IMR-90 (cell line): ENCODE data around the gene KCNIP3. TPM values are rescaled to one million over a fixed set of nuclear protein-coding genes. Genes with fewer than 3 reads are reported as not detected.

Experiments used
- ATAC-seq: fragments of 200-7000 bp; cut with Tn5 transposase; 2 replicates; pipeline ENCODE4 v1.9.1; 2020; ENCODE audit warnings: low read depth, mild to moderate bottlenecking, moderate library complexity
- BruUV-seq: library from RNA; stranded (reverse); fragments of 400-500 nt; replicated peaks from 2 replicates; lab custom pipeline; 2021; lab: Mats Ljungman, UMichigan
- CTCF ChIA-PET: fragments of 300-600 bp; formaldehyde crosslinking; extraction: SDS; loops from one replicate; lab custom pipeline; 2021; ENCODE audit warnings: antibody characterized with exemption; lab: Yijun Ruan, JAX
- POLR2A ChIA-PET: fragments of 300-600 bp; sonication (Branson Sonifier 250); formaldehyde crosslinking; loops from one replicate; lab custom pipeline; 2022; ENCODE audit warnings: antibody characterized with exemption; ENCODE audit not compliant: unreplicated experiment; lab: Charles Lee
- DNase-seq: peaks from one replicate; pipeline ENCODE4 v3.0.0; 2013
- H2AFZ ChIP-seq: replicated peaks from 2 replicates; pipeline ENCODE3; 2013; ENCODE audit warnings: low read length, mild to moderate bottlenecking; ENCODE audit not compliant: poor library complexity
- H2AK5ac ChIP-seq: 2 replicates; pipeline ENCODE4 v1.6.1; 2013; ENCODE audit warnings: low read depth, low read length, inconsistent platforms
- H2AK9ac ChIP-seq: replicated peaks from 2 replicates; pipeline ENCODE3; 2013; ENCODE audit warnings: mild to moderate bottlenecking, low read depth, low read length, moderate library complexity; ENCODE audit not compliant: poor library complexity
- H2BK120ac ChIP-seq: 2 replicates; pipeline ENCODE4 v1.6.1; 2013; ENCODE audit warnings: low read depth, low read length, inconsistent platforms
- H2BK15ac ChIP-seq: 3 replicates; pipeline ENCODE4 v1.6.1; 2013; ENCODE audit warnings: low read depth, low read length, inconsistent platforms
- H2BK20ac ChIP-seq: 2 replicates; pipeline ENCODE4 v1.6.1; 2013; ENCODE audit warnings: low read depth, mild to moderate bottlenecking, inconsistent platforms, low read length, moderate library complexity
- H2BK5ac ChIP-seq: 2 replicates; pipeline ENCODE4 v1.6.1; 2013; ENCODE audit warnings: mild to moderate bottlenecking, low read depth, low read length, inconsistent platforms; ENCODE audit not compliant: poor library complexity, severe bottlenecking
- H3K14ac ChIP-seq: replicated peaks from 2 replicates; pipeline ENCODE4 v1.6.1; 2013; ENCODE audit warnings: low read depth, low read length, inconsistent platforms
- H3K18ac ChIP-seq: 2 replicates; pipeline ENCODE4 v1.6.1; 2013; ENCODE audit warnings: low read depth, low read length, control low read depth
- H3K23ac ChIP-seq: 2 replicates; pipeline ENCODE4 v1.6.1; 2013; ENCODE audit warnings: low read depth, low read length, inconsistent platforms
- H3K27ac ChIP-seq: 2 replicates; pipeline ENCODE4 v1.5.1; 2013; ENCODE audit warnings: mild to moderate bottlenecking, control low read depth, low read length; ENCODE audit not compliant: insufficient read depth
- H3K27me3 ChIP-seq: 2 replicates; pipeline ENCODE4 v1.6.1; 2013; ENCODE audit warnings: low read length; ENCODE audit not compliant: control insufficient read depth, insufficient read depth
- H3K36me3 ChIP-seq: 2 replicates; pipeline ENCODE4 v1.6.1; 2013; ENCODE audit warnings: low read length, mixed read lengths; ENCODE audit not compliant: control insufficient read depth, insufficient read depth
- H3K4ac ChIP-seq: 2 replicates; pipeline ENCODE4 v1.6.1; 2013; ENCODE audit warnings: low read depth, low read length, inconsistent platforms
- H3K4me1 ChIP-seq: 2 replicates; pipeline ENCODE4 v1.6.1; 2013; ENCODE audit warnings: low read length, mixed read lengths; ENCODE audit not compliant: control insufficient read depth, insufficient read depth
- H3K4me2 ChIP-seq: 2 replicates; pipeline ENCODE4 v1.6.1; 2013; ENCODE audit warnings: low read depth, mild to moderate bottlenecking, control low read depth, low read length, moderate library complexity
- H3K4me3 ChIP-seq: 2 replicates; pipeline ENCODE4 v1.5.1; 2013; ENCODE audit warnings: low read depth, mild to moderate bottlenecking, control low read depth, low read length, moderate library complexity; ENCODE audit not compliant: insufficient read depth
- H3K56ac ChIP-seq: 2 replicates; pipeline ENCODE4 v1.6.1; 2013; ENCODE audit warnings: low read length, inconsistent platforms; ENCODE audit not compliant: insufficient read depth; ENCODE audit errors: extremely low read depth
- H3K79me1 ChIP-seq, 2 experiments: 2 replicates each; pipeline ENCODE4 v1.6.1; 2013; ENCODE audit warnings: low read length in 2 of 2, inconsistent platforms in 1 of 2, low read depth in 1 of 2
- H3K9ac ChIP-seq: 2 replicates; pipeline ENCODE4 v1.6.1; 2013; ENCODE audit warnings: low read depth, low read length, control low read depth
- H3K9me1 ChIP-seq: 2 replicates; pipeline ENCODE4 v1.6.1; 2013; ENCODE audit warnings: low read length, inconsistent platforms; ENCODE audit not compliant: insufficient read depth
- H3K9me3 ChIP-seq: 2 replicates; pipeline ENCODE4 v1.6.1; 2013; ENCODE audit warnings: low read length; ENCODE audit not compliant: control insufficient read depth, insufficient read depth
- H4K20me1 ChIP-seq: 2 replicates; pipeline ENCODE4 v1.6.1; 2013; ENCODE audit warnings: low read length, inconsistent platforms; ENCODE audit not compliant: insufficient read depth
- H4K5ac ChIP-seq: 2 replicates; pipeline ENCODE4 v1.6.1; 2013; ENCODE audit warnings: mild to moderate bottlenecking, low read depth, low read length, control low read depth
- H4K8ac ChIP-seq, 2 experiments: 2 replicates each; pipeline ENCODE4 v1.6.1; 2013; ENCODE audit warnings: low read depth in 2 of 2, low read length in 2 of 2, control low read depth in 1 of 2, inconsistent platforms in 1 of 2
- H4K91ac ChIP-seq: 2 replicates; pipeline ENCODE4 v1.6.1; 2013; ENCODE audit warnings: low read depth, low read length, inconsistent platforms; ENCODE audit not compliant: insufficient read depth
- BHLHE40 ChIP-seq: fragments of 150-350 bp; IDR thresholded peaks from 2 replicates; pipeline ENCODE4 v1.6.1; 2016; ENCODE audit warnings: mild to moderate bottlenecking, low read depth, low read length
- NFE2L2 ChIP-seq: fragments of 150-350 bp; IDR thresholded peaks from 2 replicates; pipeline ENCODE4 v1.6.1; 2016; ENCODE audit warnings: low read depth, mild to moderate bottlenecking, low read length
- SMC3 ChIP-seq: fragments of 150-350 bp; IDR thresholded peaks from 2 replicates; pipeline ENCODE4 v1.6.1; 2016; ENCODE audit warnings: low read depth, mild to moderate bottlenecking, antibody characterized with exemption, low read length, moderate library complexity
- WGBS, 2 experiments: methylation state at CpG; one replicate each; pipeline versions ENCODE4 v1.1.5 to v1.1.7; 2013; ENCODE audit warnings: missing lambda C conversion rate in 2 of 2; ENCODE audit not compliant: insufficient read length in 1 of 2; ENCODE audit errors: extremely low coverage in 2 of 2; 5-methylcytosine and 5-hydroxymethylcytosine counted together
- dilution Hi-C: fragments of 300-500 bp; cut with HindIII; formaldehyde crosslinking; loops from one replicate; pipeline ENCODE4 v1.14.3; 2018; ENCODE audit warnings: low sequenced_read_pairs; ENCODE audit not compliant: unreplicated experiment
- in situ Hi-C: fragments of 300-500 bp; cut with MboI; formaldehyde crosslinking; loops from 3 replicates; pipeline ENCODE4 v1.14.3; 2019; ENCODE audit warnings: low sequenced_read_pairs, inconsistent platforms, mixed read lengths
- intact Hi-C: fragments of 100-400 bp; cut with micrococcal nuclease; formaldehyde crosslinking; loops from 2 replicates; pipeline ENCODE4 v1.10.0; 2022
- polyA plus RNA-seq, 3 experiments: library from polyadenylated mRNA; depleted of rRNA; stranded (reverse); fragments of >200 nt; gene quantifications; 2 replicates each; pipeline ENCODE4 v1.2.3, GENCODE V29; 2012; ENCODE audit warnings: low replicate concordance in 1 of 3
- total RNA-seq: library from RNA; depleted of rRNA; stranded (reverse); fragments of >200 nt; gene quantifications from 2 replicates; pipeline ENCODE4 v1.2.3, GENCODE V29; 2012

The KCNIP3 gene
- total and polyA plus RNA-seq, 2 of the 4 experiments (the other 2 are of a cell fraction), result 0.72 to 1.4 TPM

GRCh38 chr2:95289253-95289652 lies 7.9 kb upstream of the KCNIP3 start:
- TF ChIP-seq NFE2L2 (no peak), BHLHE40 (no peak), SMC3 (no peak)
- CTCF ChIA-PET, result no interaction called here
- no peak overlapping the region for H4K5ac ChIP-seq
- no peak overlapping the region for H3K23ac ChIP-seq
- no peaks in the 10 kb centered on the region; the same call in 1 of the 2 replicates for H3K9me3 ChIP-seq
- POLR2A ChIA-PET, result no interaction called here
- no peaks in the 10 kb centered on the region for H3K36me3 ChIP-seq
- H2BK120ac ChIP-seq, result no peak overlapping the region
- H3K4me2 ChIP-seq, result no peak overlapping the region
- H2AK9ac ChIP-seq, result no peak overlapping the region
- H3K9me1 ChIP-seq, result no peaks in the 10 kb centered on the region
- no peak overlapping the region for H3K4ac ChIP-seq
- H3K4me1 ChIP-seq, result no peaks in the 10 kb centered on the region
- no peak overlapping the region for H2BK20ac ChIP-seq
- H2AFZ ChIP-seq, result no peak overlapping the region
- no peak overlapping the region for H2BK15ac ChIP-seq
- dilution Hi-C loops, result no loop called here
- H3K27ac ChIP-seq, result no peak overlapping the region
- no peak overlapping the region for H3K9ac ChIP-seq
- no peak for ATAC-seq
- no peak overlapping the region for H2AK5ac ChIP-seq
- no peaks in the 10 kb centered on the region for H3K79me1 ChIP-seq
- WGBS, 2 experiments, result 20% methylated on average over 1 of the region's 7 CpGs; no CpG with 5 or more reads in 1 of the 2 experiments
- no peak for DNase-seq
- BruUV-seq, result no TSS peak
- no peak overlapping the region for H3K56ac ChIP-seq
- H4K20me1 ChIP-seq, result no peaks in the 10 kb centered on the region
- H4K91ac ChIP-seq, result no peak overlapping the region
- H2BK5ac ChIP-seq, result no peak overlapping the region
- H3K27me3 ChIP-seq, result peaks cover 2% of the 10 kb centered on the region; the same call in 1 of the 2 replicates
- H4K8ac ChIP-seq, result no peak overlapping the region
- no peak overlapping the region for H3K14ac ChIP-seq
- no peak overlapping the region for H3K4me3 ChIP-seq
- intact Hi-C loops, result no loop called here
- in situ Hi-C loops, result no loop called here
- H3K18ac ChIP-seq, result no peak overlapping the region
